GM19452 (cell line): Measurements from ENCODE around the gene DOCK4.

Experiments
- ATAC-seq: cut with Tn5 transposase; IDR thresholded peaks from one replicate; pipeline ENCODE4 v1.9.1; 2021; ENCODE audit not compliant: unreplicated experiment

The DOCK4 gene

DNA sequence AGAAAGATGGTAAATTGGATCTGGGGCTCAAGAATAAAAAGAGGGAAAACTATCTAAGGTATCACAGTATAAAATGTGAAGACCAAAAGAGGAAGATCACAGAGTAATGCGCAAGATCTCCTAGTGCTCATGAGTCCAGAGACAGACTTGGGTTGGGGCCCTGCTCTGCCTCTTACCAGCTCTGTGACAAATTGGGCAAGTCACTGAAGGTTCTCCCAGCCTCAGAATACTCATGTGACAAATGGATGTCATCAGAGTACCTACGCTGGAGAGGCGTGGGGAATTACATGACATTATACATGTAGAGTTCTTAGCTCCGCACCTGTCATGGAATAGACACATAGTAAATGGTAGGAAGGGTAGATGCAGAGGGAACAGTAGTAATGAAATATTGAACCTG lies 124.4 kb downstream of the DOCK4 start:
- ATAC-seq: no peak

DNA sequence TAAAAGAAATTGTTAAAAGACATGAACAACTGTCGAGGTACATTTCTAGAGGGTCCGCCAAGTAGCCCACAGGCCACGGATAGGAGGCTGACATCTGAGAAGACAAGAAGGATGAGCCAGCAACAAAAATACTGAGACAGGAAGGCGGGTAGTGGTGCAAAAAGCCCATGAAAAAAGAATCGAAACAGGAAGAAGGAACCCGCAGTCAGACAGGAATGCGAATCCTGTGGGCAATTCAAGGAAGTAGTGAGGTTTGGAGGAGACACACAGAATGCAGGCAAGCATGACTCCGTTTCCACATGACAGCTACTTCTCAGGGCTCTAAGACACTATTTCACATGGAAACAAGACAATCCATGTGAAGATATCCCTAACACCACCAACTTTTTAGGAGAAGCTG lies 125.2 kb downstream of the DOCK4 start:
- peak; percentile 43 for ATAC-seq

DNA sequence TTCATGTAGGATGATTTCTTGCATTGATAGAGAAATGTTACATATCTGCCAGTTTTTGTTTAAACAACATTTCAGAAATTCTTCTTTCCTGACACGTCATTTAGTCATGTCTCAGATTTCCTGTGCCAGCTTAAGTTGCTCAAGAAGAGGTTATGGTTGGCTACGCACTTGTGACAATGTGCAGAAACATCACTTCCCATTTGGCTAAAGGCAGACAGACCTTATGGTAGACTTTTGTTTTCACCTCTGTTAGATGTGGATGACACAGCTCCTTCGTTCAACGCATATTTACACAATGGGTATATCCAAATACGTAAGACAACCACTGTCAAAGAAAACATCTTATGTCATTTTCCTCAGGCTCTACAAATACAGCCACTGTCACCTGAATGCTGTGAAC lies 125.8 kb downstream of the DOCK4 start:
- ATAC-seq: peak; percentile 84

DNA sequence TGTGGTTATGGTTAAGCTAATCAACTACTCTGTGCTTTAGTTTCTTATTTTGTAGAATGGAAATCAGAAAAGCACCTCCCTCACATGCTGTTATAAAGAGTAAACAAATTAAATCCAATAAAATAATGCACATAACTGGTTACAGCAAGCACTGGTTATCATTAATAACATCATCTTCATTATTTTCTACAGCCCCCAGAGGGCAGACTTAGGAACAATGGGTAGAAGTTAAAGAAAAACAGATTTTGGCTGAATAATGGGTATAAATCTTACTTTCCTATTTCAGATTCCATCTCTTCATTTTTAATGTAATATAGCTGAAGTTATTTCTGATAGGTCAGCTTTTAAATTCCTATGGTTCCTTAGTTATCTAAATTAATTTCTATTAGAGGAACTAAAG lies 126.5 kb downstream of the DOCK4 start:
- ATAC-seq: no peak

DNA sequence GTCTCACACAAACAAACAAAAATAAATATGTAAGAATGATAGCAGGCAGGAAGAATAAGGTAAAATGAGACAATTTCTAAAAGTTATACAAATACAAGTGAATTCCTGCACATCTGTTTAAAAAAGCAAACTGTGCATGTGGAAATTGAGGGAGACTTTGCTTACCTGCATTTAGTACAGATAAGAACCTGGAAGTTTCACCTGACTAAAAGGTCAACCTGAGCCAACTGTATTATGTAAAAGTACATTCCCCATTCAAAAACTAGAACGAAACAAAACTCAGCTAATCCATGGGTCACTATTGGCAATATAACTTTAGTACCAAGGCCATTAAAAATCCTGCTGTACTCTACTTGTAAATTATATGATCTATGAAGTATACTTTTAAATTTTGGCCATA lies 127.1 kb downstream of the DOCK4 start:
- ATAC-seq: no peak

DNA sequence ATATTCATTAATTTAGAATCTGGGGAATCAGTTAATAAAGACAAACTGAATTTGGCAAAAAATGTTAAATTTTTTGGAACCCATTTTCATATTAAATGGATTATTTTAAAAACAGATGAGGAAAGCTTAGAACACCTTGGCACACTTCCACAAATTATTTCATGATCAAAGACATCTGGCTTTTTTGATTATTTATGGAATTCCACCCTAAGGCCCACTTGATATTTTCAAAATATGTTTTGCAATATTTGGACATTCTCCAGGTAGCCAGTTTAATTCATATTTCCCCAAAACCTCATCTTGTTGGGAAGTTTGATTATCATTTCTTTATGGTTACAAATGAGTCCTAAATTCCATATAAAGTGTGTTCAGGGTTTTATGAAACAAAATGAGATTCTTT lies 129.9 kb downstream of the DOCK4 start:
- ATAC-seq: no peak

DNA sequence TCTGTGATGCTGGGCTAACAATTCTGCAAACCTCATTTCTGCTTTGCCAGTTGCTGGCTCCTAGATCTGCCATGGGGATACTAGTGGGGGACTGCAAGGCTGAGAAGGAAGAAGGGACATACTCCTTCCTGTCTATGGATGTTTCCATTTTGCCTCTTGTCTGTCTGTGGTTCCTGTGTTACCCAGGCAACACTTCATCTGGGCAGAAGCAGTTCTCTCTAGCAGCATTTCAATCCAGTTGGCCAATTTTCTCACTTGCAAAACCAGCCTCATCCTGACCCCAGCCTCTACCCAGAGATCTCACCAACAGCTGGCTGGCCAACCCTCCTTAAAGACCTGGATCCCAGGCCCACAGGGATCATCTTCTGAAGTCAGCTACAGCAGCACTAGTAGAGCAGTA lies 131.7 kb downstream of the DOCK4 start:
- no peak for ATAC-seq

DNA sequence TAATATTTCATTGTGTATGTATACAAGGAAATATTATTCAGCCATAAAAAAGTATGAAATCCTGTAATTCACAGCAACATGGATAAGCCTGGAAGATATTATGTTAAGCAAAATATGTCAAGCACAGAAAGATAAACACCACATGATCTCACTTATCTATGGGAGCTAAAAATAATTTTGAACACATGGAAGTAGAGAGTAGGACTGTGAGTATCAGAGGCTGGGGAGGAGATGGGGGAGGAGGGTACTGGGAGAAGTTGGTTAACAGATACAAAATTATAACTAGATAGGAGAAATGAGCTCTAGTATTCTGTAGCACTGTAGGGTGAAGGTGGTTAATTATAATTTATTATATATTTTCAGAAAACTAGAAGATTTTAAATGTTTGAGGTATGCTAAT lies 132.7 kb downstream of the DOCK4 start:
- ATAC-seq: no peak

DNA sequence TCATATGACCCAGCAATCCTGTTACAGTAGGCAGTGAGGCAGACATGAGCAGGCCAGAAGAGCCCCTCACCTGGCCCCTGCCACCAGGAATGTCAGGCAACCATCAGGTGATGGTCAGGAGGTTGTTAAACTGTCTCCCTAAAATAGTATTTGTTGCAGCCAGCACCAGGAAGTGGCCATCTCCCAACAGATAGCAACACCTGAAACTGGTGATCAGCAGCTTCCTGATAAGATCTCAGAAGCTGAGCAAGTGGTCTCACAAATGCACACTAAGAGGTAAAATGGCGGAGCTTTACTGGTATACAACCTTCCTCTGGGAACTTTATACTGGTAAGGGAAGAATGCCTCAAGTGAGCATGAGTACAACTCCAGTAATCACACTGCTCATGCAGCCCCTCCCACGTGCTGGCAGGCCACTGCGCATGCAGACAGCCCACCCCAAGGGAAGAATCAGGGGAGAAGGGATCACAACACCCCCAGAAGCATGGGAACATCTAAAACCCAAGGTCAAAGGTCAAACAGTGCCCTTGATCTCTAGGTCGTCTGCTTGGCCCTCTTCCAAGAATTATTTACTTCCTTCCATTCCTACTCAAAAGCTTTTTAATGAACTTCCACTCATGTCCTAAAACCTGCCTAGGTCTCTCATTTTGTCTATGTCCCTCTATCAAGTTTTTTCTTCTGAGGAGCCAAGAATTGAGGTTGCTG lies 133.5 kb downstream of the DOCK4 start:
- ATAC-seq: no peak

DNA sequence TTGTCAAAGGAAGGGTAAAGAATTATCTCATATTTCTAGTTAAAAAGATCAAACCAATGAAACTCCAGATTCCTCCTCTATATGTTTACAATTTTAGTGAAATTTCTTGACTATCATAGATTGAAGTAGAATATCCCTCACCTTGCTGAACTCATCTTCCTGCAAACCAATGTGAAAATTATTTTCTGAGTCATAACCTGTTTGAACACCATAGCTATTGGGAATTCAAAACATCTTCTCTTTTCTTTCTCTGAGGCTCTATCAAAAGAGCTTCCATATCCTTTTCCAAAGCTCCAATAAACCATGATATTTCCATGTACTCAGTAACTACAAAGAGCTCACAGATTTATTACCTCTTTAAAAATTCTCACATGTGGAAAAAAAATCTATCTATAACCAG lies 134.3 kb downstream of the DOCK4 start:
- no peak for ATAC-seq

DNA sequence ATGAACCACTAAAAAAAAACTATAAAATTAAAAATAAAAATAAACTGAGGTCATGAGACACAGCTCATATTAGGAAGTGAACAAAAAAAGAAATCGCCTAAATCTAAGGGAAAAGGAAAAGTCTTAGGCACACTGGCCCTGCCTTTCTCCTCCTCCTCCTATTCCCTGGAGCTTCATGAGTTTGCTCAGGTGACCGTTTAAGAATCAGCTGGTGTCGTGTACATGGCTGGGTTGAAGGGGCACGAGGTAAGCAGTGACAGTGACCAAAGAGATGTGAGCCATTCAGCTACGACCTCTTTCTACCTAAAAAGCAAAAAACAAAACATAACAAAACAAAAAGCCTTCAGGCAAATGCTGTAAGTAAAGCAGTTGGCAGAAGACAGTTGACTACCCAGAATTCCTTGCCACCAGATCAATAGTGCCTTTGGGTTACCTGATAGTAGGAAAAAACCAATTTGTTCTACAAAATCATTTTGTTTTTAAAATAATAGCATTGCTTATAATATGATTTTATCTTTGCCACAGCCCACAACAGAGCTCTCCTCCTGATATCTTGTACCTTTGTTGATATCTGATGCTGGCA lies 135.4 kb downstream of the DOCK4 start:
- ATAC-seq: no peak

DNA sequence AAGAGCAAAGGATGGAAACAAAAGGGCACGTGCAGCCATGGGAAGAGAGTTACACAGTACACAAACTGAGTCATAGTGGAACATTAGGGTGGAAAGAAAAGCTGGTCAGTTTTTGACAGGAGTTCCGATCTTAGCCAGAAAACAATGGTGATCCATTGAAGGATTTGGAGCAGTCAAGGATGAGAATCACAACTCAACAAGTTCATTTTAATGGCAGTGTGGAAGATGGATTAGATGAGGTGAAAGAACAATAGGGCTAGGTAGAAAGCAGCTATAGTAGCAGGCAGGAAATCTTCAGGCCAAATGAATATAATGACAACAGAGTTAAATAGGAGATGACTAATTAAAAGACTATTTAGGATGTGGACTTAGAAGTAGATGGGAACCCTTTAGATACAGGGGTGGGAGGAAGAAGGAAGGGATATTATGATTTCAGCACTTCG lies 136.3 kb downstream of the DOCK4 start:
- no peak for ATAC-seq

DNA sequence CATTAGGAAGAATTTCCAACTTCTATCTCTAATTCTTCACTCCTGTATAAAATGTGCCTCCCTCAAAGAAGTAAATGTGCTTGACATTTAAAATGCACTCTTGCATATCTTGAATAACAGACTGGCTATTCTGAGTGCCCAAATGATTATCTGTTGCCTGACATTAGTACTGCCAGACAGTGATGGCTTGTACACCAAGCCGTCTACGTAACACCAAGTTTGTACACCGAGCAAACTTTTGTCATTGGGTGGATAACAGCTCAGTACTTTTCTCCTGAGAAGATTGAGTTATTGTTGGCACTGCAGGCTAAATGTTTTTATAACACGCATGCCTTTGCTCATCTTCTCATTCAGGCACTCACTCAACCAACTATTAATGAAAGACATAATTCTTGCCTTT lies 137.2 kb downstream of the DOCK4 start:
- no peak for ATAC-seq

DNA sequence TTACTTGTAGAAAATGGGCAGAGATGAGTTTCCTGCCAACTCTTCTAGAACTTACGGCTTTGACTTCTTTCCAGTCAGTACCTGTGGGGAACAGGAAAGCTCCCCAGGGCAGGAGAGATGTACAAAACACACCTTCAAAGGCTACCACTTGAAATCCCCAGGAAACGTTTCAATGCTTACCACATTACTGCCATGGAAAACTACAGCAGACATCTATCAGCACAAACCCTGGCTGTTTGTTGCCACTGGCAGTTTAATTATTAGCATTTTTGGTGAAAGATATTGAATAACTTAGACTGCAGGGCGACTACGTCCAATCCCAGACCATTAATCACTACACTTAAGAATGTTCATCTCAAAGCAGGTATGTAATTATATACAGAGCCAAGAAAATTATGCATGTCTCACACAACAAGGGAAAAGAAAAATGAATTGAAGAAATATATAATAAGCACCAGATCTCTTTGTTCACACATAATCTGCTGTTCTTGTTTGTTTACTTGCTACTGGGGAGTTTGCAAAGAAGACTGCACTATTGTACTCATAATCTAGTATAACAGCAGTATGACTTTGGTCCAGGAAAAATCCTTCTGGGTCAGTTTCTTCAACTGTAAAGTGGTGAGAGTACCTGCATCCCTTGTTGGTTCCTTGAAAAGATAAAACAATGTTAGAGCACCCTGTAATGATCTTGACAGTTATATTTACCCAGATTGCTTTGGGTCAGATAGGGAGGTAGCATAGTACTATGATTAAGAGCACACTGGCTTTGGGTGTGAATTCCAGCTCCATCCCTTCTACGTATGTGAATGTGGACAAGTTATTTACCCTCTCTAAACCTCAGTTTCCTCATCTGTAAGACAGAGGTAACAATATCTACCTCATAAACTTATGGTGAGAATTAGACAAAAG lies 138.3 kb downstream of the DOCK4 start:
- no peak for ATAC-seq

DNA sequence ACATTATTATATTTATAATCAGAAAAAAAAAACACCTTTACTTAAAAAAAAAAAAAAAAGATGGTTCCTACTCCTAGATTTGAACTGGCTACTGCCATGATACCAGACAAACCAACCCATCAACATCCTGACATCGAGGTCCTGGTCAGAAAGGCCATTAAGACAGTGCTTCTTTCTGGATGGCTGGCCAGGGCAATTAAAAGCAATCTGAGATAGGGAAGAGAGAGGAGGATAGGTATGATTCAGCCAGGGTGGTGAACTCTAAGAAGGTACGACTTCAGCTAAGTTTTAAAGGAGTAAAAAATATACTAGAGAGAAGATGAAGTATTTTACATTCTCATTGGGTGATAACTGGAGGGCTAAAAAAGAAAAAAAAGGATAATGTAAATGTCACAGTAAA lies 139.0 kb downstream of the DOCK4 start:
- no peak for ATAC-seq

DNA sequence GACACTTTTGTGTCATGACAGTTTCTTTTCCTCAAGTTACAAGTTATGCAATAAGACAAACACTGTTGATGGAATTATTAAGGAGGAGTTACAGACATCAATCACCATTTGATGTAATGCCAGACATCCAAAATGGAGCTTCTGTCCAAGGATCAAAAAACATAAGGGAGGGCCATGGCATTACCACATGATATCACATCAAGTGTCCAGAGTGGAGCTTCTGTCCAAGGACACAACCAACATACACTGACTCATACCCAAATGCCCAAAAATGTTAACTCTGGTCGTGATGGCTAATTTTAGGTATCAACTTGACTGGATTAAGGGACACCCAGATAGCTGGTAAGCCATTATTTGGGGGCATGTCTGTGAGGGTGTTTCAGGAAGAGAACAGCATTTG lies 140.4 kb downstream of the DOCK4 start:
- ATAC-seq: no peak

DNA sequence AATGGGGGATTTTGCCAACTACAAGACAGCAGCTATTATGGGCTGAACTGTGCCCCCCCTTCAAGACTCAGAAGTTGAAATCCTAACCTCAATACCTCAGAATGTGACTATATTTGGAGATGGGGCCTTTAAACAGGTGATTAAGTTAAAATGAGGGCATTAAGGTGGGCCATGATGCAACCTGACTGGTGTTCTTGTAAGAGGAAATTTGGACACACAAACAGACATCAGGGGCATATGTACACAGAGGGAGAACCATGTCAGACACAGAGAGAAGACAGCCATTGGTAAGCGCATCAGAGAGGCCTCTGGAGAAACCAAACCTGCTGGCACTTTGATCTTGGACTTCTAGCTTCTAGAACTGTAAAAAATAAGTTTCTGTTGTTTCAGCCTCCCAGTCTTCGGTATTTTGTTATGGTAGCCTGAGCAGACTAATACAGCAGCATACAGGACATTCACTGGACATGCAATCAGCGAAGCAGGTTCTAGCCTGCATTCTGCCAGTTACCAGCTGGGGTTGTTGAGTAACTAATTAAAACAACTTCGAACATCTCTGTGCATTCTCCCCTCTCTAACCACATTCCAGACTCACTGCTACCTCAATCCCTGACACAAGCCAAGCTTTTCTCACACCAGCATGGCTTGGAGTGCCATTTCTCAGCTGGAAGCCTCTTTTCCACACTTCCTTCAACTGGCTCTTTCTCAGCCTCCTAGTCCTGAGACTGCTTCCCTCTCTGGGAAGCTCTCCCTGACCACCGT lies 141.4 kb downstream of the DOCK4 start:
- no peak for ATAC-seq

DNA sequence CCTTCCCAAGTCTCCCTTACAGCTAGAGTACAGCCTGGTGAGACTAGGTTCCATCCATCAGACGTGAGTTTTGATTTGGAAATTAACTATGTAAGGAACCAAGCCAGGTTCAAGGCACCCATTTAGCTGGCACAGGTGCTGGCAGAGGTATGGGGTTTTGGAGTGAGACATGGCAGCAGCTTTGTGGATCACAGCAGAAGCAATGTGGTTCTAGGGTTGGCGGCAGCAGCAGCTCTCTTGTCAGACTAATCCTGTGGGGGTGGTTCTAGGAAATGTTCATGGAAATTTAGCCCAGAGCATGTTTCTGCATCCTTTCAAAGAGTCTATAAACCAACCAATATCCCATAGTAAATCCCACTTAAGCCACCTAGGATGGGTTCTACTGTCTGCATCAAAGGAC lies 142.2 kb downstream of the DOCK4 start:
- ATAC-seq: no peak

DNA sequence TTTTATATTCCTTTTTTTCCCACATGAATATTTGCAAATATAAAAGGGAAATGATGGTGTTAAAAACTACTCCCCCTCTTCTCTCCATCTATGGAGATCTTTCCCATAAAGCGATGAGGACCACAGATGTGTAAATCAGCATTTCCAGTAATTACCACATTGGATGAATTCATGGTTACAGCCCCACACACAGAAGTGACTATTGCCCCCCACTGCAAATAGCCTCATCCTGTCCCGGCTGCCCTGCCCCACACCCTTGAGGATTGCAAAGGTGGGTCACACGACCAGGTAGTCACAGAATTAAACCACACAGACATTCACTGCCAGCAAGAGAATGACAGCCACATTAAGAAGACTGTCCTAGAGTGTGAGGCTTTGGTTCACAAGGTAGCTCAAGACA lies 145.1 kb downstream of the DOCK4 start:
- no peak for ATAC-seq

DNA sequence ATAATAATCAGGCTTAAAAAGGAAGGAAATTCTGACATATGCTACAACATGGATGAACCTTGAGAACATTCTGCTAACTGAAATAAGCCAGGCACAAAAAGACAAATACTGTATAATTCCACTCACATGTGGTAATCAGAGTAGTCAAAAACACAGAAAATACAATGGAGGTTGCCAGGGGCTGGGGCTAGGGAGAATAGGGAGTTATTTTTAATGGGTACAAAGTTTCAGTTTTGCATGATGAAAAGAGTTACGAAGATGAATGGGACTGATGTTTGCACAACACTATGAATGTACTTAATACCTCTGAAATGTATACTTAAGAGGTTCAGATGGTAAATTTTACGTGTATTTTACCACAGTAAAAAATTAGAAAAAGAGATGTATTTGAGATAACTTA lies 145.6 kb downstream of the DOCK4 start:
- no peak for ATAC-seq

DNA sequence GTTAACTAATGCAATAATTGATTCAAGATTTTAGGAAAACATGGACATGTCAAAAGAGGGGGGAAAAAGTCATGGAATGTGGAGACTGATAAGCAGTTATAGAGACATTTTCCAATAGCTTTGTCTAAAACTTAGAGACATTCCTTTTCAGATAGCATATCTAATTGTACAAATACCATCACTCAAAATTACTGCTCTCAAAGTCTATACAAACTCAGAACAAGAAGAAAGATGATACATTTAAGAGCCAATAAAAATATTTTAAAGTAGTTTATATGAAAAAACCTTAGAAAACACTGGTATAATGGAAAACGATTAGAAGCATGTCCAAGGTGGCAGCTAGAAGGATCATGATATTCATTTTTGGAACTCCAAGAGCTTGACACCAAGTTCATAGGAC lies 146.5 kb downstream of the DOCK4 start:
- no peak for ATAC-seq
